Gastroesophageal sphincter (tissue), 4 donors: ENCODE results near the gene DLGAP3. TPM values are rescaled to one million over a fixed set of nuclear protein-coding genes. Genes with fewer than 3 reads are reported as not detected.

ENCODE experiments used
- ATAC-seq: fragments of 150-250 bp; one replicate; pipeline ENCODE4 v1.9.1; 2016; ENCODE audit warnings: mild to moderate bottlenecking, moderate library complexity
- H3K27ac ChIP-seq, 4 donors: fragments of 200-600 bp; sonication (generic) in 3 of 4; 1 replicate in 3 of 4; 2 replicates in 1 of 4; pipeline ENCODE4 v1.5.1; 2016 to 2019
- H3K27me3 ChIP-seq: fragments of 200-600 bp; sonication (generic); one replicate; pipeline ENCODE4 v1.5.1; 2019
- H3K36me3 ChIP-seq, 2 donors: fragments of 200-600 bp; sonication (generic); one replicate each; pipeline ENCODE4 v1.5.1; 2019; ENCODE audit warnings: control low read depth in 1 of 2
- H3K4me1 ChIP-seq, 3 donors: fragments of 200-600 bp; sonication (generic); 1 replicate in 2 of 3; 2 replicates in 1 of 3; pipeline ENCODE4 v1.5.1; 2016 to 2019; ENCODE audit warnings: control low read depth in 2 of 3
- H3K4me3 ChIP-seq, 2 donors: fragments of 200-600 bp; sonication (generic); one replicate each; pipeline ENCODE4 v1.5.1; 2019; ENCODE audit warnings: mild to moderate bottlenecking in 1 of 2, moderate library complexity in 1 of 2
- H3K9me3 ChIP-seq, 3 donors: fragments of 200-600 bp; sonication (generic); one replicate each; pipeline ENCODE4 v1.5.1; 2017 to 2019; ENCODE audit warnings: control low read depth in 2 of 3
- EP300 ChIP-seq: sonication (generic); formaldehyde crosslinking; IDR thresholded peaks from one replicate; pipeline ENCODE4 v1.6.1; 2017; ENCODE audit warnings: antibody characterized with exemption, mild to moderate bottlenecking
- POLR2A ChIP-seq, 2 donors: fragments of 450-650 bp; IDR thresholded peaks; one replicate each; pipeline ENCODE4 v1.6.1; 2017; ENCODE audit warnings: antibody characterized with exemption in 2 of 2, mild to moderate bottlenecking in 2 of 2, moderate library complexity in 1 of 2
- POLR2AphosphoS5 ChIP-seq: sonication (generic); formaldehyde crosslinking; IDR thresholded peaks from one replicate; pipeline ENCODE4 v1.6.1; 2017; ENCODE audit warnings: antibody characterized with exemption
- WGBS, 2 donors: methylation state at CpG; one replicate each; pipeline ENCODE4 v1.1.5; 2018; ENCODE audit warnings: low coverage in 1 of 2; 5-methylcytosine and 5-hydroxymethylcytosine counted together
- total RNA-seq, 4 donors: library from RNA; depleted of rRNA; stranded (reverse); fragments of >200 nt; gene quantifications; one replicate each; pipeline ENCODE4 v1.1.0, GENCODE V29; 2016
- TF ChIP-seq, protein P1 (sequence below), 4 experiments: fragments of 200-600 bp in 2 of 4; fragments of 450-650 bp in 2 of 4; sonication (generic) in 1 of 4; IDR thresholded peaks; one replicate each; pipeline ENCODE4 v1.5.1; 2017 to 2019; ENCODE audit warnings: antibody characterized with exemption in 4 of 4, mild to moderate bottlenecking in 2 of 4, moderate library complexity in 2 of 4

Gene DLGAP3
- total RNA-seq, 4 donors from 2014 or later = 0.12 to 0.13 TPM; not detected in 2

DNA sequence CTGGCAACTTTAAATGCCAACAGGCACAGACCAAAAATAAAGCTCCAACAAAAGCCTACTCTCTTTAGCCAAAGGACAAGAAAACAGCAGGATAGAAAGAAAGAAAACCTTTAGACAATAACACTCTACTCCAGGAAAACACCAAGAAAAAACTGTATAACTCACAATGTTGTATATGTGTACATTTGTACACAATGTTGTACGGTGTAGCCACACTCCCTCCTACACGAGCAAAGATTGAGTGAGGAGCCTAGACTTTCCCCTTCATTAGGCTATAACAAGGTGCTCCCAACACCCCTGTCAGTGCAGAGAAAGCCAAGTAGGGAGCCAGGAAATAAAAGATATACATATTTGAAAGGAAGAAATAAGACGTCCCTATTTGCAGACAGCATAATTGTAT lies 112.7 kb downstream of the DLGAP3 start:
- H3K9me3 ChIP-seq = no peaks in the 10 kb centered on the region
- H3K36me3 ChIP-seq = no peaks in the 10 kb centered on the region
- 76 to 81% methylated on average over 3 of the region's 3 CpGs for WGBS, 2 donors
- H3K4me1 ChIP-seq = peaks cover 0 to 4% (median 0%) of the 10 kb centered on the region in 3 donors
- H3K4me3 ChIP-seq = no peak overlapping the region
- no peak for TF ChIP-seq POLR2A (IDR thresholded peaks at IDR 0.05)
- TF ChIP-seq EP300 = no peak
- no peak for TF ChIP-seq POLR2AphosphoS5
- TF ChIP-seq, protein P1, sequence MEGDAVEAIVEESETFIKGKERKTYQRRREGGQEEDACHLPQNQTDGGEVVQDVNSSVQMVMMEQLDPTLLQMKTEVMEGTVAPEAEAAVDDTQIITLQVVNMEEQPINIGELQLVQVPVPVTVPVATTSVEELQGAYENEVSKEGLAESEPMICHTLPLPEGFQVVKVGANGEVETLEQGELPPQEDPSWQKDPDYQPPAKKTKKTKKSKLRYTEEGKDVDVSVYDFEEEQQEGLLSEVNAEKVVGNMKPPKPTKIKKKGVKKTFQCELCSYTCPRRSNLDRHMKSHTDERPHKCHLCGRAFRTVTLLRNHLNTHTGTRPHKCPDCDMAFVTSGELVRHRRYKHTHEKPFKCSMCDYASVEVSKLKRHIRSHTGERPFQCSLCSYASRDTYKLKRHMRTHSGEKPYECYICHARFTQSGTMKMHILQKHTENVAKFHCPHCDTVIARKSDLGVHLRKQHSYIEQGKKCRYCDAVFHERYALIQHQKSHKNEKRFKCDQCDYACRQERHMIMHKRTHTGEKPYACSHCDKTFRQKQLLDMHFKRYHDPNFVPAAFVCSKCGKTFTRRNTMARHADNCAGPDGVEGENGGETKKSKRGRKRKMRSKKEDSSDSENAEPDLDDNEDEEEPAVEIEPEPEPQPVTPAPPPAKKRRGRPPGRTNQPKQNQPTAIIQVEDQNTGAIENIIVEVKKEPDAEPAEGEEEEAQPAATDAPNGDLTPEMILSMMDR (IDR thresholded peaks at IDR 0.05) = no peak
- H3K27ac ChIP-seq = no peak overlapping the region
- ATAC-seq = no peak
- no peaks in the 10 kb centered on the region for H3K27me3 ChIP-seq

DNA sequence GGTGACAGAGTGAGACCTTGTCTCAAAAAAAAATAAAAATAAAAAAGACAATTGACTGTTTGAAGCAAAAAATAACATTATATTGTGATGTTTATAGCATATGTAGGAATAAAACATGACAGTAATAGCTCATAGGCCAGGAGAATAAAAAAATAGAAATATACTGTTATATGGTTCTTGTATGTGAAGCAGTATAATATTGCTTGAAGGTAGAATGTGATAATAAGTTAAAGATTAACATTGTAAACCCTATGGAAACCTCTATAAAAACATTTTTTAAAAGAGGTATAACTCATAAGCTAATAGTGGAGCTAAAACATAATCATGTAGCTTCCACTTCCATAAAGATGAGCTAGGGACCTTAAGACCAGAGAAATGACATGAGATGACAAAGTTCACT lies 113.1 kb downstream of the DLGAP3 start:
- no peaks in the 10 kb centered on the region for H3K36me3 ChIP-seq
- no peak for ATAC-seq
- TF ChIP-seq, protein P1 (IDR thresholded peaks at IDR 0.05) = no peak
- TF ChIP-seq POLR2AphosphoS5 (no peak), EP300 (no peak), POLR2A (IDR thresholded peaks at IDR 0.05) (no peak)
- H3K4me1 ChIP-seq = peaks cover 0 to 4% (median 0%) of the 10 kb centered on the region in 3 donors
- H3K4me3 ChIP-seq = no peak overlapping the region
- H3K27ac ChIP-seq = no peak overlapping the region
- H3K9me3 ChIP-seq = no peaks in the 10 kb centered on the region
- H3K27me3 ChIP-seq = no peaks in the 10 kb centered on the region

Other genes starting within 250 kb of the DLGAP3 start
- gene GJB5, start 174.6 kb downstream of the DLGAP3 start, total RNA-seq = 1 to 10 TPM in 1 of 4 donors, not detected in 3; 1.9 TPM
- gene GJB4, start 169.9 kb downstream of the DLGAP3 start, total RNA-seq = under 1 TPM in 1 of 4 donors, not detected in 3; 0.27 TPM
- 1 to 10 TPM in 2 of 4 donors, not detected in 2; 1.1 to 6.4 TPM for gene GJB3, start 148.4 kb downstream of the DLGAP3 start, total RNA-seq
- 10 to 100 TPM in 3 of 4 donors, 1 to 10 TPM in 1; 8.6 to 27.0 (median 18.4) TPM for gene GJA4, start 136.7 kb downstream of the DLGAP3 start, total RNA-seq
- 10 to 100 TPM; 34.2 to 52.0 (median 37.8) TPM for gene SMIM12, start 69.9 kb downstream of the DLGAP3 start, total RNA-seq
- 10 to 100 TPM; 22.7 to 67.6 (median 41.8) TPM for gene TMEM35B, start 55.7 kb upstream of the DLGAP3 start, total RNA-seq
- gene ZMYM6, start 102.3 kb upstream of the DLGAP3 start, total RNA-seq = 10 to 100 TPM; 10.4 to 19.3 (median 13.3) TPM
- 10 to 100 TPM in 3 of 4 donors, 1 to 10 TPM in 1; 7.7 to 24.6 (median 14.5) TPM for gene ZMYM1, start 149.7 kb upstream of the DLGAP3 start, total RNA-seq